COLO829 (cell line): ENCODE measurements around the gene CDCP2.
"Not testable (repeated sequence)": the region's sequence is repeated elsewhere in the genome, so short reads cannot be mapped to it uniquely, and the experiment has no call there.

Source experiments
- DNase-seq: peaks from one replicate; pipeline ENCODE4 v3.0.0; 2012; ENCODE audit warnings: low spot score

The CDCP2 gene

GRCh38 chr1:54115520-54115919, 37.3 kb downstream of the CDCP2 start:
- DNase-seq = no peak

GRCh38 chr1:54114955-54115354, 37.8 kb downstream of the CDCP2 start:
- no peak for DNase-seq

GRCh38 chr1:54114001-54114400, 38.8 kb downstream of the CDCP2 start:
- no peak for DNase-seq

- no peak for DNase-seq
These were observed 40.0 kb downstream of the CDCP2 start for GRCh38 chr1:54112705-54113368.

GRCh38 chr1:54112027-54112426, 40.8 kb downstream of the CDCP2 start:
- DNase-seq = no peak

GRCh38 chr1:54111624-54112023, 41.2 kb downstream of the CDCP2 start:
- no peak for DNase-seq

- DNase-seq = no peak
These were observed 41.8 kb downstream of the CDCP2 start for GRCh38 chr1:54110996-54111395.

- no peak for DNase-seq
These were observed 43.4 kb downstream of the CDCP2 start for GRCh38 chr1:54109129-54110090.

GRCh38 chr1:54108156-54108555, 44.6 kb downstream of the CDCP2 start:
- DNase-seq = no peak

GRCh38 chr1:54107131-54107530, 45.7 kb downstream of the CDCP2 start:
- DNase-seq = no peak

GRCh38 chr1:54105736-54106269, 47.0 kb downstream of the CDCP2 start:
- DNase-seq = no peak

GRCh38 chr1:54105080-54105479, 47.7 kb downstream of the CDCP2 start:
- no peak for DNase-seq

- DNase-seq = not testable (repeated sequence)
These were observed 48.2 kb downstream of the CDCP2 start for GRCh38 chr1:54104613-54105012.

- no peak for DNase-seq
These were observed 49.4 kb downstream of the CDCP2 start for GRCh38 chr1:54103414-54103813.

GRCh38 chr1:54100500-54100899, 52.3 kb downstream of the CDCP2 start:
- DNase-seq = no peak

- no peak for DNase-seq
These were observed 53.7 kb downstream of the CDCP2 start for GRCh38 chr1:54099061-54099610.

GRCh38 chr1:54096877-54097240, 55.9 kb downstream of the CDCP2 start:
- DNase-seq = no peak

- no peak for DNase-seq
These were observed 56.4 kb downstream of the CDCP2 start for GRCh38 chr1:54096227-54096876.

- no peak for DNase-seq
These were observed 57.1 kb downstream of the CDCP2 start for GRCh38 chr1:54095546-54096226.

- DNase-seq = not testable (repeated sequence)
These were observed 58.1 kb downstream of the CDCP2 start for GRCh38 chr1:54094730-54095105.

GRCh38 chr1:54094001-54094729, 58.6 kb downstream of the CDCP2 start:
- DNase-seq = no peak
